ENCODE data around the gene DOCK4. TPM values are rescaled to one million over a fixed set of nuclear protein-coding genes. Genes with fewer than 3 reads are reported as not detected.

Gene DOCK4
- total RNA-seq, 1 experiment from 2014 or later = 4.9 TPM

GRCh38 chr7:111892588-111892987, 313.6 kb downstream of the DOCK4 start:
- no peak overlapping the region for H3K4me3 Mint-ChIP-seq
- H3K9me3 Mint-ChIP-seq = no peaks in the 10 kb centered on the region
- no peaks in the 10 kb centered on the region for H3K4me1 Mint-ChIP-seq
- H4K5ac ChIP-seq (ENCODE audit: insufficient read length, low read depth, low read length) = no peak overlapping the region
- no peak overlapping the region for H3K56ac ChIP-seq (ENCODE audit: insufficient read length, low read depth, low read length)
- no peak overlapping the region for H2AK5ac ChIP-seq (ENCODE audit: insufficient read length, low read length)
- no peak overlapping the region for H3K23ac ChIP-seq (ENCODE audit: insufficient read length, low read depth, low read length)
- H3K27me3 Mint-ChIP-seq (ENCODE audit: low read depth) = no peaks in the 10 kb centered on the region
- no peak overlapping the region for H2AFZ ChIP-seq (ENCODE audit: low read length)
- H2BK20ac ChIP-seq (ENCODE audit: low read depth, low read length, poor library complexity, severe bottlenecking) = no peak overlapping the region
- H2BK15ac ChIP-seq (ENCODE audit: low read depth, low read length) = no peak overlapping the region
- DNase-seq = no peak
- no peaks in the 10 kb centered on the region for H4K20me1 ChIP-seq (ENCODE audit: control insufficient read depth, insufficient read depth, insufficient read length)
- H3K14ac ChIP-seq (ENCODE audit: insufficient read depth, low read length) = no peak overlapping the region
- H3K36me3 Mint-ChIP-seq (ENCODE audit: insufficient read depth in 1 of 3, low read depth in 3 of 3) = peaks cover 0 to 3% (median 0%) of the 10 kb centered on the region in 3 experiments; a peak in 2 of 7 replicates
- H3K4me1 ChIP-seq (ENCODE audit: insufficient read depth, low read length) = no peaks in the 10 kb centered on the region
- no peak overlapping the region for H4K8ac ChIP-seq (replicated peaks; ENCODE audit: insufficient read length, low read depth, low read length)
- no peak overlapping the region for H3K18ac ChIP-seq (ENCODE audit: insufficient read length, low read depth, low read length)
- H3K23me2 ChIP-seq (ENCODE audit: insufficient read length, low read depth, low read length, poor library complexity, severe bottlenecking) = no peaks in the 10 kb centered on the region
- no peak overlapping the region for H2BK120ac ChIP-seq (ENCODE audit: low read depth, low read length, poor library complexity, severe bottlenecking)
- no peaks in the 10 kb centered on the region for H3K9me3 ChIP-seq (ENCODE audit: control insufficient read depth, low read depth, low read length)
- no CpG with 5 or more reads among the region's 3 CpGs for WGBS (ENCODE audit: extremely low coverage, insufficient read length, low lambda C conversion rate)
- H3K4ac ChIP-seq (ENCODE audit: low read depth, low read length) = no peak overlapping the region
- H3K27ac ChIP-seq (ENCODE audit: insufficient read length, low read depth, low read length) = no peak overlapping the region
- no peak for TF ChIP-seq CTCF (conservative IDR thresholded peaks at IDR 0.05)
- no peak overlapping the region for H3K27ac Mint-ChIP-seq
- H4K91ac ChIP-seq (ENCODE audit: insufficient read length, low read depth, low read length) = no peak overlapping the region
- no peak overlapping the region for H3K4me2 ChIP-seq (ENCODE audit: insufficient read depth, insufficient read length, low read length)
- H3K27me3 ChIP-seq (ENCODE audit: insufficient read depth, low read length) = no peaks in the 10 kb centered on the region
- H3K9ac ChIP-seq (ENCODE audit: extremely low read depth, insufficient read length, low read length) = no peak overlapping the region
- no peaks in the 10 kb centered on the region for H3K79me2 ChIP-seq (ENCODE audit: insufficient read depth, low read length)
- H2BK5ac ChIP-seq (ENCODE audit: insufficient read length, low read length) = no peak overlapping the region
- no peak overlapping the region for H3T11ph ChIP-seq (ENCODE audit: low read length)
- no peaks in the 10 kb centered on the region for H3K79me1 ChIP-seq (ENCODE audit: insufficient read depth, low read depth, low read length, poor library complexity, severe bottlenecking)
- no peak overlapping the region for H2BK12ac ChIP-seq (ENCODE audit: insufficient read length, low read depth, low read length)
